ENCODE results near the gene KCNQ2. TPM values are rescaled to one million over a fixed set of nuclear protein-coding genes. Genes with fewer than 3 reads are reported as not detected.

KCNQ2 gene
- total RNA-seq, 4 donors from 2014 or later, result not detected

DNA sequence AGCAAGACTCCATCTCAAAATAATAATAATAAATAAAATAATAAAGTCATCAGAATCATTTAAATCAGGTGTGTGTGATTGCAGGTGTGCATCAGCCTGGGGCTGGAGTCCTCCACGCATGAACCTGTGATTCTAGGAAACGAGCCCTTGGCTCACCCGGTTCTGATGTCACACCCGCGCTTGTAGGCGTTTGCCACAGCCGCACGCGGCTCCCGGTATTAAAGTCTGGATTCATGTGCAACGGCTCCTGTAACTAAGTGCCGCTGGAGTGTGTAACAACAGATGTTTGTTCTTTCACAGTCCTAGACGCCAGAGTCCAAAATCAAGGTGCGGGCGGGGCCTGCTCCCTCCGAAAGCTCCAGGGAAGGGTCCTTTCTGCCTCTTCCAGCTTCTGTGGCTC is 45.2 kb downstream of the KCNQ2 start:
- intact Hi-C loops (cut with DNase I), result no loop called here
- H3K9me3 ChIP-seq, result peaks cover 0 to 2% (median 0%) of the 10 kb centered on the region in 3 donors
- WGBS, 2 donors, result 70 to 81% methylated on average over 16 of the region's 16 CpGs
- TF ChIP-seq POLR2A (IDR thresholded peaks at IDR 0.05), result no peak
- TF ChIP-seq, protein P1, sequence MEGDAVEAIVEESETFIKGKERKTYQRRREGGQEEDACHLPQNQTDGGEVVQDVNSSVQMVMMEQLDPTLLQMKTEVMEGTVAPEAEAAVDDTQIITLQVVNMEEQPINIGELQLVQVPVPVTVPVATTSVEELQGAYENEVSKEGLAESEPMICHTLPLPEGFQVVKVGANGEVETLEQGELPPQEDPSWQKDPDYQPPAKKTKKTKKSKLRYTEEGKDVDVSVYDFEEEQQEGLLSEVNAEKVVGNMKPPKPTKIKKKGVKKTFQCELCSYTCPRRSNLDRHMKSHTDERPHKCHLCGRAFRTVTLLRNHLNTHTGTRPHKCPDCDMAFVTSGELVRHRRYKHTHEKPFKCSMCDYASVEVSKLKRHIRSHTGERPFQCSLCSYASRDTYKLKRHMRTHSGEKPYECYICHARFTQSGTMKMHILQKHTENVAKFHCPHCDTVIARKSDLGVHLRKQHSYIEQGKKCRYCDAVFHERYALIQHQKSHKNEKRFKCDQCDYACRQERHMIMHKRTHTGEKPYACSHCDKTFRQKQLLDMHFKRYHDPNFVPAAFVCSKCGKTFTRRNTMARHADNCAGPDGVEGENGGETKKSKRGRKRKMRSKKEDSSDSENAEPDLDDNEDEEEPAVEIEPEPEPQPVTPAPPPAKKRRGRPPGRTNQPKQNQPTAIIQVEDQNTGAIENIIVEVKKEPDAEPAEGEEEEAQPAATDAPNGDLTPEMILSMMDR (IDR thresholded peaks at IDR 0.05), result no peak
- DNase-seq, result no peak
- no peak overlapping the region for H3K4me3 ChIP-seq
- H3K27me3 ChIP-seq, result peaks cover 0 to 65% (median 0%) of the 10 kb centered on the region in 4 donors
- no peaks in the 10 kb centered on the region for H3K4me1 ChIP-seq
- no peaks in the 10 kb centered on the region for H3K36me3 ChIP-seq
- no peak overlapping the region for H3K27ac ChIP-seq

GRCh38 chr20:63425846-63426485 is 46.5 kb downstream of the KCNQ2 start:
- Histone ChIP-seq H3K9me3 (no peaks in the 10 kb centered on the region), H3K4me3 (no peak overlapping the region), H3K36me3 (no peaks in the 10 kb centered on the region), H3K27me3 (peaks cover 0 to 77% (median 0%) of the 10 kb centered on the region in 4 donors), H3K4me1 (no peaks in the 10 kb centered on the region), H3K27ac (no peak overlapping the region)
- DNase-seq, result no peak
- WGBS, 2 donors, result 84 to 86% methylated on average over 22 to 27 of the region's 27 CpGs
- intact Hi-C loops (cut with DNase I), result no loop called here
- TF ChIP-seq POLR2A (IDR thresholded peaks at IDR 0.05), result no peak
- TF ChIP-seq, protein P1 (IDR thresholded peaks at IDR 0.05), result no peak

DNA sequence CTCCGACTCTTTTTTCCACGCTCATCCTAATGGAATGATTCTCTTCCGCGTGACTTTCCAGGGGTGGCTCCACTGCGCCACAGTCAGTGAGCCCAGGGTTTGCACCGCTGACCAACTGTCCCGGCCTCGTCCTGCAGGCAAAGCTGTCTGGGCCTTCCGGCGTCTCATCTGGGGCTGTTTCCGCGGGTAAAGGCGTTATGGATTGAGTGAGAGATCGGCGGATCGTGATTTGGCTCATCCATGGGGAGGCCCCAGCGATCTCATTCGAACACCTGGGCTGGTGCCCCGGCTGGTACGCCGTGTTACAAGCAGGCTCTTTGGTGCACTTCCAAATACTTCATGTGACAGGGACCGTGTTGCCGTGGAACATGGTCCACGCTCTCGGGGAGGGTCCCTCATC is 47.8 kb downstream of the KCNQ2 start:
- H3K4me1 ChIP-seq, result no peaks in the 10 kb centered on the region
- DNase-seq, result no peak
- TF ChIP-seq, protein P1 (IDR thresholded peaks at IDR 0.05), result no peak
- no peak for TF ChIP-seq POLR2A (IDR thresholded peaks at IDR 0.05)
- intact Hi-C loops (cut with DNase I), result no loop called here
- H3K9me3 ChIP-seq, result no peaks in the 10 kb centered on the region
- WGBS, 2 donors, result 87 to 93% methylated on average over 19 to 23 of the region's 25 CpGs
- no peaks in the 10 kb centered on the region for H3K36me3 ChIP-seq
- H3K27me3 ChIP-seq, result peaks cover 0 to 80% (median 0%) of the 10 kb centered on the region in 4 donors
- no peak overlapping the region for H3K27ac ChIP-seq
- H3K4me3 ChIP-seq, result no peak overlapping the region

GRCh38 chr20:63423751-63424150 is 48.7 kb downstream of the KCNQ2 start:
- DNase-seq, result no peak
- Histone ChIP-seq H3K9me3 (no peaks in the 10 kb centered on the region), H3K36me3 (no peaks in the 10 kb centered on the region), H3K4me1 (no peaks in the 10 kb centered on the region), H3K27ac (no peak overlapping the region), H3K27me3 (peaks cover 0 to 80% (median 0%) of the 10 kb centered on the region in 4 donors), H3K4me3 (no peak overlapping the region)
- TF ChIP-seq, protein P1 (IDR thresholded peaks at IDR 0.05), result no peak
- no peak for TF ChIP-seq POLR2A (IDR thresholded peaks at IDR 0.05)
- WGBS, 2 donors, result 50 to 80% methylated on average over 1 to 10 of the region's 21 CpGs
- intact Hi-C loops (cut with DNase I), result no loop called here

GRCh38 chr20:63422653-63423052 is 49.8 kb downstream of the KCNQ2 start:
- no peaks in the 10 kb centered on the region for H3K9me3 ChIP-seq
- H3K4me3 ChIP-seq, result no peak overlapping the region
- H3K36me3 ChIP-seq, result no peaks in the 10 kb centered on the region
- 65 to 81% methylated on average over 18 to 24 of the region's 25 CpGs for WGBS, 2 donors
- no peak for DNase-seq
- peaks cover 0 to 80% (median 0%) of the 10 kb centered on the region in 4 donors for H3K27me3 ChIP-seq
- no peaks in the 10 kb centered on the region for H3K4me1 ChIP-seq
- intact Hi-C loops (cut with DNase I), result no loop called here
- H3K27ac ChIP-seq, result no peak overlapping the region
- TF ChIP-seq, protein P1 (IDR thresholded peaks at IDR 0.05), result no peak
- no peak for TF ChIP-seq POLR2A (IDR thresholded peaks at IDR 0.05)
